22Rv1 (cell line): ENCODE measurements around the gene PSG5.
"Not testable (repeated sequence)": the region's sequence is repeated elsewhere in the genome, so short reads cannot be mapped to it uniquely, and the experiment has no call there.

Experiments
- ZFX ChIP-seq: fragments of 450-650 bp; IDR thresholded peaks from 2 replicates; pipeline ENCODE4 v1.6.1; 2017; ENCODE audit warnings: antibody characterized with exemption, borderline replicate concordance
- TF ChIP-seq, protein P1 (sequence below): fragments of 450-650 bp; IDR thresholded peaks from 2 replicates; pipeline ENCODE4 v1.5.1; 2017; ENCODE audit warnings: mild to moderate bottlenecking

DNA sequence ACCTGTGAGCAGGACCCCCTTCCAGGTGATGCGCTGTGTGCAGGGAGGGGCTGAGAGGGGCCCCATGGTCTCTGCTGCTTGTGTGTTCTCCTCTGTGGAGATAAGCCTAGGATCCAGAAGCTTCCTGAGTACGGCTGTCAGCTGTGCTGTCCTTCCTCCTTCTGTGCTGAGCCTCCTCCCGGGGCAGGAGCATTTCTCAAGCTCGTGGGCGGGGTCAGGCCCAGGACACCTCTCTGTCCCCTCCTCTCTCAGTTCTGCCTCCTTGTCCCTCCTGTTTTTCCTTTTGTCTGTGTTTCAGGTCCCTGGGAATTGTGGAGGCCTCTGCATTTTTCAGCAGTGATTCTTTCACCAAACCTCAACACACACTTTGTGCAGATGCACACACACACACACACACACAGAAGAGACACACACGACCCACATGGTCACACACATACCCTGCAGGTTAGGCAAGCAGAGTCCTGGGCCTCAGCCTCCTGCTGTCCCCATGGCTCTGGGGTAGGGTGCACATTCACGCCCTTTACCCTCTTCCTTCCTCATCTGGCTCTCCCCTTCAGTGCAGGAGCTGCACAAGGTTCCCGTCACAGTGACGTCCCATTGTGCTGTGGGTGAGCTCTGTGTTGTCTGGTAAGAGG lies 19.3 kb upstream of the PSG5 start, which contains the start of gene PSG4:
- TF ChIP-seq, protein P1, sequence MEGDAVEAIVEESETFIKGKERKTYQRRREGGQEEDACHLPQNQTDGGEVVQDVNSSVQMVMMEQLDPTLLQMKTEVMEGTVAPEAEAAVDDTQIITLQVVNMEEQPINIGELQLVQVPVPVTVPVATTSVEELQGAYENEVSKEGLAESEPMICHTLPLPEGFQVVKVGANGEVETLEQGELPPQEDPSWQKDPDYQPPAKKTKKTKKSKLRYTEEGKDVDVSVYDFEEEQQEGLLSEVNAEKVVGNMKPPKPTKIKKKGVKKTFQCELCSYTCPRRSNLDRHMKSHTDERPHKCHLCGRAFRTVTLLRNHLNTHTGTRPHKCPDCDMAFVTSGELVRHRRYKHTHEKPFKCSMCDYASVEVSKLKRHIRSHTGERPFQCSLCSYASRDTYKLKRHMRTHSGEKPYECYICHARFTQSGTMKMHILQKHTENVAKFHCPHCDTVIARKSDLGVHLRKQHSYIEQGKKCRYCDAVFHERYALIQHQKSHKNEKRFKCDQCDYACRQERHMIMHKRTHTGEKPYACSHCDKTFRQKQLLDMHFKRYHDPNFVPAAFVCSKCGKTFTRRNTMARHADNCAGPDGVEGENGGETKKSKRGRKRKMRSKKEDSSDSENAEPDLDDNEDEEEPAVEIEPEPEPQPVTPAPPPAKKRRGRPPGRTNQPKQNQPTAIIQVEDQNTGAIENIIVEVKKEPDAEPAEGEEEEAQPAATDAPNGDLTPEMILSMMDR: not testable (repeated sequence)
- not testable (repeated sequence) for TF ChIP-seq ZFX
